SKM-1 (cell line): ENCODE measurements around the gene SEMA3C.
"Not testable (repeated sequence)": the region's sequence is repeated elsewhere in the genome, so short reads cannot be mapped to it uniquely, and the experiment has no call there.

Source experiments
- DNase-seq: peaks from one replicate; lab custom pipeline; 2025; ENCODE audit not compliant: unreplicated experiment; lab: John Stamatoyannopoulos, UW

SEMA3C gene

GRCh38 chr7:80929619-80930018, 10.8 kb upstream of the SEMA3C start:
- DNase-seq: no peak

- DNase-seq: not testable (repeated sequence)
Observed at GRCh38 chr7:80926955-80927354, 8.1 kb upstream of the SEMA3C start.

- no peak for DNase-seq
Observed at GRCh38 chr7:80924090-80924489, 5.2 kb upstream of the SEMA3C start.

- no peak for DNase-seq
Observed at GRCh38 chr7:80923211-80923612, 4.4 kb upstream of the SEMA3C start.

- DNase-seq: no peak
Observed at GRCh38 chr7:80922253-80923049, 3.6 kb upstream of the SEMA3C start.

GRCh38 chr7:80921130-80921529, 2.3 kb upstream of the SEMA3C start:
- DNase-seq: no peak

- DNase-seq: no peak
Observed at GRCh38 chr7:80918399-80918798, 452 bp downstream of the SEMA3C start.

GRCh38 chr7:80916770-80917741, 1.8 kb downstream of the SEMA3C start:
- DNase-seq: no peak

GRCh38 chr7:80910228-80910627, 8.6 kb downstream of the SEMA3C start:
- no peak for DNase-seq

GRCh38 chr7:80908360-80908797, 10.5 kb downstream of the SEMA3C start:
- no peak for DNase-seq

GRCh38 chr7:80907612-80908011, 11.2 kb downstream of the SEMA3C start:
- no peak for DNase-seq

GRCh38 chr7:80907141-80907601, 11.7 kb downstream of the SEMA3C start:
- no peak for DNase-seq

- DNase-seq: no peak
Observed at GRCh38 chr7:80905334-80905733, 13.5 kb downstream of the SEMA3C start.

GRCh38 chr7:80902716-80903308, 16.0 kb downstream of the SEMA3C start:
- DNase-seq: no peak

GRCh38 chr7:80902019-80902418, 16.8 kb downstream of the SEMA3C start:
- DNase-seq: no peak

- no peak for DNase-seq
Observed at GRCh38 chr7:80900583-80901576, 18.0 kb downstream of the SEMA3C start.

GRCh38 chr7:80896906-80897598, 21.8 kb downstream of the SEMA3C start:
- DNase-seq: no peak

- DNase-seq: no peak
Observed at GRCh38 chr7:80895056-80895455, 23.8 kb downstream of the SEMA3C start.

- DNase-seq: no peak
Observed at GRCh38 chr7:80891259-80891544, 27.6 kb downstream of the SEMA3C start.
